ENCODE measurements around the gene PUM1.

Gene PUM1

GRCh38 chr1:30888391-30888790 lies 177.1 kb downstream of the PUM1 start:
- no peak for DNase-seq

GRCh38 chr1:30887485-30888315 lies 177.8 kb downstream of the PUM1 start:
- DNase-seq, result no peak

- DNase-seq, result no peak
Measured at GRCh38 chr1:30886710-30887428, 178.6 kb downstream of the PUM1 start.

GRCh38 chr1:30885570-30886522 lies 179.7 kb downstream of the PUM1 start:
- DNase-seq, result no peak

DNA sequence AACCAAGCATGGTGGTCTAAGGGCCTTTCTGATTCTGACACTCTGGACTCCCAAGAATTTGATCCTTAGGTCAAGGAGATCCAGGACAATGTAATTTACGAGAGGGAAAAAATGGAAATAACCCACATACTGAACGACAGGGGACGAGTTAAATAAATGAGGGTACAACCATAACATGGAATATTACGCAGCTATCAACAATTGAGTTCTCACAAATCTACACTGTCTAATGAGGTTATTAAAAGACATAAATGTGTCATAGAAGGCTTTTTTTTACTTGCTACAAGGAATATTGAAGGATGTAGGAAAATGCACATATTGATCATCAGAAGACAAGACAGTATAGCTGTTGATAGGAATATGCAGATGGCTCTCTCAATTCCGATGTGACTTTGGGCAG lies 180.8 kb downstream of the PUM1 start:
- DNase-seq, result no peak

GRCh38 chr1:30883389-30884172 lies 181.9 kb downstream of the PUM1 start:
- DNase-seq, result no peak

- no peak for DNase-seq
Measured at GRCh38 chr1:30882678-30883388, 182.7 kb downstream of the PUM1 start.

All from activated CD4-positive, alpha-beta T cell treated with anti-CD3 and anti-CD28 coated beads, Interleukin-2, amount 50 U/mL, for 48 hours (primary cell).